SK-N-SH (cell line): ENCODE measurements around the gene DPF3. TPM values are rescaled to one million over a fixed set of nuclear protein-coding genes. Genes with fewer than 3 reads are reported as not detected.

Experiments used
- CTCF ChIA-PET: fragments of 300-600, 350-600 bp; formaldehyde crosslinking; extraction: SDS; loops from one replicate; lab custom pipeline; 2021; lab: Yijun Ruan, JAX
- POLR2A ChIA-PET: fragments of 350-600 bp; sonication (Branson Sonifier 250); formaldehyde crosslinking; extraction: SDS; loops from one replicate; lab custom pipeline; 2020; ENCODE audit warnings: antibody characterized with exemption, inconsistent platforms; lab: Yijun Ruan, JAX
- DNase-seq: peaks from one replicate; pipeline ENCODE4 v3.0.0; 2012
- H2AFZ ChIP-seq: fragments of 200-600 bp; sonication (generic); 2 replicates; pipeline ENCODE4 v1.8.1; 2016; ENCODE audit warnings: antibody characterized with exemption, mild to moderate bottlenecking, low read depth
- H3F3A ChIP-seq: fragments of 200-600 bp; sonication (generic); replicated peaks from 2 replicates; pipeline ENCODE3; 2016; ENCODE audit warnings: antibody characterized with exemption, mild to moderate bottlenecking; ENCODE audit not compliant: insufficient read depth
- H3K27ac ChIP-seq, 2 experiments: fragments of 200-500 bp in 1 of 2; fragments of 200-600 bp in 1 of 2; sonication (Bioruptor generic) in 1 of 2; sonication (generic), shearing (Covaris generic) in 1 of 2; 2 replicates each; pipeline versions ENCODE4 v1.5.1 to v1.6.1; 2014 to 2016; ENCODE audit warnings: low read depth in 2 of 2, inconsistent platforms in 1 of 2, low read length in 1 of 2, mild to moderate bottlenecking in 1 of 2, mixed read lengths in 1 of 2
- H3K27me3 ChIP-seq: fragments of 200-600 bp; sonication (generic), shearing (Covaris generic); 2 replicates; pipeline ENCODE4 v1.6.1; 2016; ENCODE audit warnings: mixed run types; ENCODE audit not compliant: insufficient read depth
- H3K36me3 ChIP-seq, 2 experiments: fragments of 200-500 bp in 1 of 2; fragments of 200-600 bp in 1 of 2; sonication (Bioruptor generic) in 1 of 2; sonication (generic) in 1 of 2; replicated peaks in 1 of 2; 2 replicates each; pipeline versions ENCODE3 to v1.5.1; 2014 to 2016; ENCODE audit warnings: low read length in 1 of 2, mild to moderate bottlenecking in 1 of 2; ENCODE audit not compliant: insufficient read depth in 2 of 2, control insufficient read depth in 1 of 2
- H3K4me1 ChIP-seq, 2 experiments: fragments of 200-500 bp in 1 of 2; fragments of 200-600 bp in 1 of 2; sonication (Bioruptor generic) in 1 of 2; sonication (generic), shearing (Covaris generic) in 1 of 2; 2 replicates each; pipeline versions ENCODE4 v1.5.1 to v1.6.1; 2014 to 2016; ENCODE audit warnings: low read depth in 1 of 2, low read length in 1 of 2, mixed run types in 1 of 2; ENCODE audit not compliant: insufficient read depth in 2 of 2, control insufficient read depth in 1 of 2
- H3K4me2 ChIP-seq: fragments of 200-600 bp; sonication (generic), shearing (Covaris generic); 2 replicates; pipeline ENCODE4 v1.6.1; 2017; ENCODE audit warnings: mixed run types
- H3K4me3 ChIP-seq, 2 experiments: fragments of 200-500 bp in 1 of 2; fragments of 200-600 bp in 1 of 2; sonication (Bioruptor generic) in 1 of 2; sonication (generic), shearing (Covaris generic) in 1 of 2; 2 replicates each; pipeline versions ENCODE4 v1.5.1 to v1.8.1; 2014 to 2016; ENCODE audit warnings: low read depth in 2 of 2, inconsistent platforms in 1 of 2, low read length in 1 of 2, mild to moderate bottlenecking in 1 of 2, mixed read lengths in 1 of 2, moderate library complexity in 1 of 2
- H3K79me2 ChIP-seq: fragments of 200-600 bp; sonication (generic); 2 replicates; pipeline ENCODE4 v1.8.1; 2017; ENCODE audit warnings: mild to moderate bottlenecking; ENCODE audit not compliant: insufficient read depth
- H3K9ac ChIP-seq: fragments of 200-600 bp; sonication (generic); 2 replicates; pipeline ENCODE4 v1.6.1; 2017; ENCODE audit warnings: mixed run types
- H3K9me2 ChIP-seq: fragments of 200-600 bp; sonication (generic); 2 replicates; pipeline ENCODE4 v1.6.1; 2017; ENCODE audit warnings: mixed run types
- H3K9me3 ChIP-seq: fragments of 200-600 bp; sonication (generic); 2 replicates; pipeline ENCODE4 v1.6.1; 2017; ENCODE audit warnings: mixed run types, mild to moderate bottlenecking, moderate library complexity
- H4K20me1 ChIP-seq: fragments of 200-600 bp; sonication (generic); 2 replicates; pipeline ENCODE4 v1.6.1; 2017; ENCODE audit warnings: mild to moderate bottlenecking, mixed run types; ENCODE audit not compliant: insufficient read depth
- ELF1 ChIP-seq: IDR thresholded peaks from 2 replicates; pipeline ENCODE4 v1.4.0; 2012
- EP300 ChIP-seq, 2 experiments: IDR thresholded peaks; 2 replicates each; pipeline versions ENCODE4 v1.4.0 to v1.6.1; 2012; ENCODE audit warnings: borderline replicate concordance in 1 of 2, low read depth in 1 of 2, low read length in 1 of 2
- EZH2phosphoT487 ChIP-seq: fragments of 200-600 bp; sonication (generic); IDR thresholded peaks from 2 replicates; pipeline ENCODE4 v1.6.1; 2017; ENCODE audit warnings: low read depth, mixed run types, mild to moderate bottlenecking, antibody characterized with exemption, moderate library complexity, borderline replicate concordance
- FOXM1 ChIP-seq: IDR thresholded peaks from 2 replicates; pipeline ENCODE4 v1.4.0; 2012; ENCODE audit warnings: low read depth, mild to moderate bottlenecking
- GATA2 ChIP-seq: sonication (generic); formaldehyde crosslinking; IDR thresholded peaks from 2 replicates; pipeline ENCODE4 v1.5.0; 2020; ENCODE audit warnings: mild to moderate bottlenecking, missing genetic modification reagents
- IRF3 ChIP-seq: fragments of 150-350 bp; IDR thresholded peaks from 2 replicates; pipeline ENCODE4 v1.6.1; 2016; ENCODE audit warnings: mild to moderate bottlenecking, low read depth, low read length
- JUND ChIP-seq: IDR thresholded peaks from 2 replicates; pipeline ENCODE4 v1.4.0; 2012
- MEF2A ChIP-seq: IDR thresholded peaks from 2 replicates; pipeline ENCODE4 v1.4.0; 2012; ENCODE audit warnings: low read depth, borderline replicate concordance
- MXI1 ChIP-seq: IDR thresholded peaks from 2 replicates; pipeline ENCODE4 v1.6.1; 2012; ENCODE audit warnings: mild to moderate bottlenecking, low read depth, low read length, improper control_type of control experiment
- NFIC ChIP-seq: IDR thresholded peaks from 2 replicates; pipeline ENCODE4 v1.4.0; 2012; ENCODE audit warnings: borderline replicate concordance
- NRF1 ChIP-seq: IDR thresholded peaks from 2 replicates; pipeline ENCODE4 v1.6.1; 2012; ENCODE audit warnings: low read depth, mild to moderate bottlenecking, low read length
- POLR2AphosphoS5 ChIP-seq: IDR thresholded peaks from 2 replicates; pipeline ENCODE4 v1.6.1; 2012; ENCODE audit warnings: low read depth, low read length
- RAD21 ChIP-seq: IDR thresholded peaks from 2 replicates; pipeline ENCODE4 v1.6.1; 2012; ENCODE audit warnings: mild to moderate bottlenecking, low read length
- RCOR1 ChIP-seq: fragments of 150-350 bp; IDR thresholded peaks from 2 replicates; pipeline ENCODE4 v1.6.1; 2017; ENCODE audit warnings: antibody characterized with exemption, low read length
- REST ChIP-seq: IDR thresholded peaks from 2 replicates; pipeline ENCODE4 v1.6.1; 2012; ENCODE audit warnings: mild to moderate bottlenecking, low read depth, low read length, moderate library complexity
- RFX5 ChIP-seq: IDR thresholded peaks from 2 replicates; pipeline ENCODE4 v1.6.1; 2012; ENCODE audit warnings: mild to moderate bottlenecking, improper control_type of control experiment, low read length
- RXRA ChIP-seq: IDR thresholded peaks from 2 replicates; pipeline ENCODE4 v1.4.0; 2012; ENCODE audit warnings: low read depth, mild to moderate bottlenecking, borderline replicate concordance
- SMC3 ChIP-seq: IDR thresholded peaks from 2 replicates; pipeline ENCODE4 v1.6.1; 2012; ENCODE audit warnings: low read depth, low read length, improper control_type of control experiment
- TCF12 ChIP-seq: IDR thresholded peaks from 2 replicates; pipeline ENCODE4 v1.4.0; 2012
- TEAD4 ChIP-seq: IDR thresholded peaks from 2 replicates; pipeline ENCODE4 v1.4.0; 2012; ENCODE audit warnings: mild to moderate bottlenecking, borderline replicate concordance; ENCODE audit not compliant: insufficient read depth
- YY1 ChIP-seq: IDR thresholded peaks from 2 replicates; pipeline ENCODE4 v1.4.0; 2012; ENCODE audit warnings: low read depth, mild to moderate bottlenecking
- WGBS: methylation state at CpG from one replicate; pipeline ENCODE4 v1.1.6; 2017; ENCODE audit warnings: low lambda C conversion rate; 5-methylcytosine and 5-hydroxymethylcytosine counted together
- polyA plus RNA-seq, 3 experiments: library from polyadenylated mRNA; depleted of rRNA; stranded (reverse); fragments of >200 nt; gene quantifications; 2 replicates each; pipeline ENCODE4 v1.2.3, GENCODE V29; 2012
- TF ChIP-seq, protein P1 (sequence below): IDR thresholded peaks from 2 replicates; pipeline ENCODE4; 2012

The DPF3 gene
- polyA plus RNA-seq, 1 of the 3 experiments (the other 2 are of a cell fraction): 2.8 TPM

GRCh38 chr14:72610096-72610830 lies 283.6 kb downstream of the DPF3 start:
- peaks cover 16 to 18% of the 10 kb centered on the region in 2 experiments; a peak in 3 of 4 replicates for H3K4me1 ChIP-seq
- DNase-seq: no peak
- H3K27ac ChIP-seq: no peak overlapping the region
- H3K9me2 ChIP-seq: no peaks in the 10 kb centered on the region
- no peaks in the 10 kb centered on the region for H4K20me1 ChIP-seq
- H3K27me3 ChIP-seq: no peaks in the 10 kb centered on the region
- no peaks in the 10 kb centered on the region for H3K36me3 ChIP-seq
- no peak overlapping the region for H3K4me3 ChIP-seq
- WGBS: 90% methylated on average over 12 of the region's 12 CpGs
- H3F3A ChIP-seq: no peaks in the 10 kb centered on the region
- H3K79me2 ChIP-seq: no peaks in the 10 kb centered on the region
- H3K9ac ChIP-seq: no peak overlapping the region
- no peaks in the 10 kb centered on the region for H3K9me3 ChIP-seq
- no peak overlapping the region for H2AFZ ChIP-seq
- CTCF ChIA-PET: interaction anchor here (1.6 kb wide), 1 partner anchor 294 kb away, joined by 3 read pairs; no protein-coding TSS in a partner anchor
- TF ChIP-seq SMC3 (no peak), RCOR1 (no peak), RFX5 (no peak), MEF2A (no peak), IRF3 (no peak), GATA2 (CRISPR knock-in tag) (no peak), JUND (no peak), TCF12 (no peak), EZH2phosphoT487 (no peak), NFIC (no peak)
- TF ChIP-seq, protein P1, sequence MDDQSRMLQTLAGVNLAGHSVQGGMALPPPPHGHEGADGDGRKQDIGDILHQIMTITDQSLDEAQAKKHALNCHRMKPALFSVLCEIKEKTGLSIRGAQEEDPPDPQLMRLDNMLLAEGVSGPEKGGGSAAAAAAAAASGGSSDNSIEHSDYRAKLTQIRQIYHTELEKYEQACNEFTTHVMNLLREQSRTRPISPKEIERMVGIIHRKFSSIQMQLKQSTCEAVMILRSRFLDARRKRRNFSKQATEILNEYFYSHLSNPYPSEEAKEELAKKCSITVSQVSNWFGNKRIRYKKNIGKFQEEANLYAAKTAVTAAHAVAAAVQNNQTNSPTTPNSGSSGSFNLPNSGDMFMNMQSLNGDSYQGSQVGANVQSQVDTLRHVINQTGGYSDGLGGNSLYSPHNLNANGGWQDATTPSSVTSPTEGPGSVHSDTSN: no peak
- POLR2A ChIA-PET: no interaction called here
- H3K4me2 ChIP-seq: no peak overlapping the region

DNA sequence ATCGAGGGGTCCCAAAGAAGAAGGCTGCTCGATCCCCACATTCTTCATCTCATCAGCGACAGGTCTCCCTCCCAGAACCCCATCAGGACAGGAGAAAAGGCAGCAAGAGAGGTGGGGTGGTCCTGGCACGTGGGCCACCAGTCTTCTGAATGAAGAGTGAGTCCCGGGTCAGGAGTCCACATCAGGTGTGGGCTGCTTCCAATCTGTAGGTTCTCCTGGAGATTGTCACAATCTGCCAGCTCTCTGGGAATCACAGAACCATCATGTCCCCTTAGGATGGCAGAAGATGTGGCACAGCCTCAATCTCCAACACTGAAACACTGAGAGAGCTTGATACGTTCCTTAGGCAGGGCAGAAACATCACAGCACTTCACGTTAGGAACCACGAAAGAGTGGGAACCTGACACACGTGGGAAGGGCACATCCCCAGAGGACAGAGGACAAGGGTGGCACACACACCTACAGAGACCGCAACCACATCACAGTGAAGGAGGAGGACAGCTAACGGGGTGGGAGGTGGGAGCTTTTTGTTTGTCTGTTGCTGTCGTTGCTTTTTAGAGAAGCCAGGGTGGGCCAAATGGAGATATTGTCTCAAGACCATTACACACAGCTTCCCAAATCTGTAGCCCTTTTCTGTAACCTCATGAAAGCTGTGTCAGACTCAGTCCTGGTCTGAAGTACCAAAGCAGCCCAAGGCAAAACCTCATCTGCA lies 284.5 kb downstream of the DPF3 start:
- peaks cover 14 to 16% of the 10 kb centered on the region in 2 experiments; a peak in 3 of 4 replicates for H3K4me1 ChIP-seq
- no peaks in the 10 kb centered on the region for H3K79me2 ChIP-seq
- no peaks in the 10 kb centered on the region for H4K20me1 ChIP-seq
- H3K4me3 ChIP-seq: no peak overlapping the region
- H3K9ac ChIP-seq: no peak overlapping the region
- no peaks in the 10 kb centered on the region for H3F3A ChIP-seq
- ChIA-PET POLR2A (no interaction called here), CTCF (no interaction called here)
- WGBS: 83% methylated on average over 12 of the region's 12 CpGs
- H3K4me2 ChIP-seq: peak overlapping the region; percentile 45
- H3K9me2 ChIP-seq: no peaks in the 10 kb centered on the region
- H3K27ac ChIP-seq: peak overlapping the region in 1 of 2 experiments; percentile 62; a peak in 2 of 4 replicates
- no peaks in the 10 kb centered on the region for H3K36me3 ChIP-seq
- H3K27me3 ChIP-seq: no peaks in the 10 kb centered on the region
- no peak overlapping the region for H2AFZ ChIP-seq
- no peaks in the 10 kb centered on the region for H3K9me3 ChIP-seq
- no peak for DNase-seq
- TF ChIP-seq MXI1: no peak
- no peak for TF ChIP-seq REST
- no peak for TF ChIP-seq YY1
- no peak for TF ChIP-seq RCOR1
- no peak for TF ChIP-seq JUND
- no peak for TF ChIP-seq EP300 (IDR thresholded peaks at IDR 0.05; ENCODE audit: borderline replicate concordance in 1 of 2, low read depth in 1 of 2, low read length in 1 of 2)
- TF ChIP-seq NFIC: no peak
- no peak for TF ChIP-seq NRF1
- TF ChIP-seq RAD21: no peak
- no peak for TF ChIP-seq RXRA
- no peak for TF ChIP-seq ELF1
- TF ChIP-seq POLR2AphosphoS5: no peak
- TF ChIP-seq TEAD4: no peak
- no peak for TF ChIP-seq FOXM1
